Coronary artery (tissue), 2 donors: ENCODE measurements around the gene SMIM5.

Experiments
- DNase-seq: peaks from one replicate; pipeline ENCODE4 v3.0.0-alpha.2; 2017; ENCODE audit warnings: low spot score
- H3K27ac ChIP-seq, 2 donors: fragments of 200-600 bp; sonication (generic); one replicate each; pipeline ENCODE4 v1.5.1; 2016 to 2019
- H3K4me3 ChIP-seq: fragments of 200-600 bp; sonication (generic); 2 replicates; pipeline ENCODE4 v1.5.1; 2016; ENCODE audit warnings: mild to moderate bottlenecking, moderate library complexity
- CTCF ChIP-seq: fragments of 200-600 bp; sonication (generic); IDR thresholded peaks from one replicate; pipeline ENCODE4 v1.5.1; 2019; ENCODE audit warnings: antibody characterized with exemption

Gene SMIM5

GRCh38 chr17:75624714-75625345, 8.4 kb upstream of the SMIM5 start:
- no peak for DNase-seq

GRCh38 chr17:75625813-75626486, 7.3 kb upstream of the SMIM5 start:
- Histone ChIP-seq H3K4me3 (no peak overlapping the region), H3K27ac (no peak overlapping the region)
- DNase-seq = no peak
- TF ChIP-seq CTCF = no peak

More at GRCh38 chr17:75624714-75625345, 8.4 kb upstream of the SMIM5 start:
- TF ChIP-seq CTCF = no peak
- Histone ChIP-seq H3K27ac (no peak overlapping the region), H3K4me3 (no peak overlapping the region)

GRCh38 chr17:75626496-75627038, 6.7 kb upstream of the SMIM5 start:
- DNase-seq = no peak
- Histone ChIP-seq H3K27ac (no peak overlapping the region), H3K4me3 (no peak overlapping the region)
- no peak for TF ChIP-seq CTCF

- TF ChIP-seq CTCF = no peak
- DNase-seq = no peak
- no peak overlapping the region for H3K27ac ChIP-seq
- no peak overlapping the region for H3K4me3 ChIP-seq
Measured at GRCh38 chr17:75627094-75627493, 6.1 kb upstream of the SMIM5 start.

GRCh38 chr17:75628425-75628824, 4.8 kb upstream of the SMIM5 start:
- H3K27ac ChIP-seq = no peak overlapping the region
- no peak for TF ChIP-seq CTCF
- no peak overlapping the region for H3K4me3 ChIP-seq
- no peak for DNase-seq

- no peak for DNase-seq
- TF ChIP-seq CTCF = no peak
- Histone ChIP-seq H3K4me3 (no peak overlapping the region), H3K27ac (no peak overlapping the region)
Measured at GRCh38 chr17:75629157-75629556, 4.1 kb upstream of the SMIM5 start.
